OCI-LY7 (cell line): ENCODE measurements around the gene FAM133A.

ENCODE experiments used
- CTCF ChIP-seq: fragments of 200-600 bp; sonication (generic); conservative IDR thresholded peaks from 2 replicates; pipeline ENCODE4 v1.5.1; 2014; ENCODE audit warnings: mild to moderate bottlenecking, antibody characterized with exemption, low read length, moderate library complexity, mixed read lengths
- EZH2phosphoT487 ChIP-seq: fragments of 200-600 bp; sonication (generic); IDR thresholded peaks from 2 replicates; pipeline ENCODE4 v1.6.1; 2018; ENCODE audit warnings: low read depth, borderline replicate concordance, mild to moderate bottlenecking, mixed run types, antibody characterized with exemption, low read length, moderate library complexity, mixed read lengths

- TF ChIP-seq CTCF = no peak
- no peak for TF ChIP-seq EZH2phosphoT487
Observed at GRCh38 chrX:93703701-93704100, 29.7 kb downstream of the FAM133A start.
